Fibroblast of the aortic adventitia (primary cell): Measurements from ENCODE around the gene FBXL20. TPM values are rescaled to one million over a fixed set of nuclear protein-coding genes. Genes with fewer than 3 reads are reported as not detected.

Experiments used
- DNase-seq: peaks from one replicate; pipeline ENCODE4 v3.0.0-alpha.2; 2010; ENCODE audit warnings: low read depth
- H3K4me3 ChIP-seq: 2 replicates; pipeline ENCODE4 v1.5.1; 2011; ENCODE audit warnings: low read depth, mild to moderate bottlenecking, control low read depth, low read length, moderate library complexity
- CTCF ChIP-seq: IDR thresholded peaks from 2 replicates; pipeline ENCODE4 v1.5.1; 2011; ENCODE audit warnings: mild to moderate bottlenecking, low read length, control low read depth, inconsistent platforms; ENCODE audit not compliant: insufficient read depth
- total RNA-seq: library from RNA; depleted of rRNA; stranded (reverse); fragments of >200 nt; gene quantifications from 2 replicates; pipeline ENCODE4 v1.2.3, GENCODE V29; 2012; ENCODE audit warnings: low replicate concordance

The FBXL20 gene
- total RNA-seq, 1 donor, result 19.4 TPM

- DNase-seq, result no peak
- no peak overlapping the region for H3K4me3 ChIP-seq
Measured at GRCh38 chr17:39361064-39361463, 40.4 kb downstream of the FBXL20 start.

GRCh38 chr17:39360537-39360936, 40.9 kb downstream of the FBXL20 start:
- no peak for DNase-seq
- TF ChIP-seq CTCF, result no peak
- no peak overlapping the region for H3K4me3 ChIP-seq

More at GRCh38 chr17:39361064-39361463, 40.4 kb downstream of the FBXL20 start:
- no peak for TF ChIP-seq CTCF

- TF ChIP-seq CTCF, result no peak
- no peak for DNase-seq
- no peak overlapping the region for H3K4me3 ChIP-seq
Measured at GRCh38 chr17:39359994-39360393, 41.4 kb downstream of the FBXL20 start.

- TF ChIP-seq CTCF, result no peak
- no peak overlapping the region for H3K4me3 ChIP-seq
- no peak for DNase-seq
Measured at GRCh38 chr17:39357986-39358385, 43.4 kb downstream of the FBXL20 start.

- H3K4me3 ChIP-seq, result no peak overlapping the region
- DNase-seq, result no peak
- no peak for TF ChIP-seq CTCF
Measured at GRCh38 chr17:39357488-39357887, 43.9 kb downstream of the FBXL20 start.

GRCh38 chr17:39352986-39353385, 48.4 kb downstream of the FBXL20 start:
- no peak for TF ChIP-seq CTCF
- no peak for DNase-seq
- H3K4me3 ChIP-seq, result no peak overlapping the region

GRCh38 chr17:39352511-39352910, 48.9 kb downstream of the FBXL20 start:
- DNase-seq, result peak; percentile 28
- H3K4me3 ChIP-seq, result no peak overlapping the region

More at GRCh38 chr17:39352511-39352910, 48.9 kb downstream of the FBXL20 start:
- peak; percentile 12 for TF ChIP-seq CTCF
